ENCODE data around the gene ZC2HC1C.
A peak's percentile ranks its signal among the peaks of the same experiment; 100 is the strongest.

The ZC2HC1C gene

DNA sequence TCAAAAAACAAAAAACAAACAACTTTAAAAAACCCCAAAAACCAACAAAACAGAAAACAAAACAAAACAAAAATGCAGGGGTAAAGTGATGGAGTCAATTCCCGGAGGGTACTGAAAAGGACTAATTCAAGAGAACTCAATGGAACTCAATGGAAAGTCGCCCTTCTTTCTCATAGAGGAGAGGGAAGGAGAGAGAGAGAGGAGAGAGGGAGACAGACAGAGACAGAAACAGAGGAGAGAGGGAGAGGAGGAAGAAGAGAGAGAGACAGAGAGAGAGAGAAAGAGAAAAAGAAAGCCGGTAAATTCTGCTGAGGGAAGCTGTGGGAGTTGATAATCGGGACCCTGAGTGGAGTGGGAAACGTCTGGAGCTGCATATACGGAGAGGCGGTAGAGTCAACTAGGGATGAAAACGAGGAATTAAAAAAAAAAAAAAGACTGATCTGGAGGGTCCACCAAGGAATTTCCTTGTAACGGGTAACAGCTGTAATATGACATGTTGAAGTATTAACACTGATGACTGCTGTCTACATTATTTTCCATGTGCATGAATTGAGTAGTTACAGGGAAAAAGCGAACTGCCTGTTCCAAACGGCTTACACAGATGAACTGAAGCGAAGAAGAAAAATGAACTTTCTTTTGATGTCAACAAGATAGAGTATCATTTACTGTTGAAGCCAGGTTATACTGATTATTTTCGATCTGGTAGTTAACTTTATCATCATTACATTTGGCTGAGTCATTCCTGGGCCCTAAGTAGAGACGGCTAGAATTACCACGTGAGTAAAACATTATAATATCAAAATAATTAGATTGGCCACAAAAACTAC is 934 bp upstream of the ZC2HC1C start:
- Histone ChIP-seq H3K27ac (ENCODE audit: low read depth, low read length, severe bottlenecking) (peak overlapping the region; percentile 71), H3K36me3 (ENCODE audit: control insufficient read depth, insufficient read depth, low read length) (no peaks in the 10 kb centered on the region), H3K9me3 (ENCODE audit: control insufficient read depth, low read length) (no peaks in the 10 kb centered on the region), H3K4me3 (ENCODE audit: extremely low read depth, insufficient read depth, low read length, poor library complexity, severe bottlenecking) (peak overlapping the region; percentile 55), H3K4me1 (ENCODE audit: control insufficient read depth, insufficient read depth, low read length, poor library complexity, severe bottlenecking) (no peaks in the 10 kb centered on the region)
- 9 to 14% methylated on average over 10 to 12 of the region's 15 CpGs for WGBS, 2 experiments (ENCODE audit: insufficient coverage in 2 of 2)

DNA sequence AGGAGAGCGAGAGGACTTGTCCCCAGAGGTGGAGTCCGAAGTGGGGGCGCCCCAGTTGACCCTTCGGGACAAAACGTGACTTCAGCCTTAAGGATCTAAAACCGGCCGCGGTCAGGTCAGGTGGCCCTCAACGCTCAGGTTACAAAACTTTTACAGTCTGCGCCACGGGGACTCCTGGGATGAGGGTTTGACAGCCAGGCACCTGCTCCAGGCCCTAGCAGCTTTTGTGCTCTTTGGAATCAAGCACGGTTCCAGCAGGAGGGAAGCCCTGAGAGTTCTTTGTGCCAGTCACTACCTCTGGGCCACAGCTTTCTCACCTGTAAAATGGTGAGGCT is 337 bp downstream of the ZC2HC1C start:
- 62 to 64% methylated on average over 12 of the region's 12 CpGs for WGBS, 2 experiments (ENCODE audit: insufficient coverage in 2 of 2)

DNA sequence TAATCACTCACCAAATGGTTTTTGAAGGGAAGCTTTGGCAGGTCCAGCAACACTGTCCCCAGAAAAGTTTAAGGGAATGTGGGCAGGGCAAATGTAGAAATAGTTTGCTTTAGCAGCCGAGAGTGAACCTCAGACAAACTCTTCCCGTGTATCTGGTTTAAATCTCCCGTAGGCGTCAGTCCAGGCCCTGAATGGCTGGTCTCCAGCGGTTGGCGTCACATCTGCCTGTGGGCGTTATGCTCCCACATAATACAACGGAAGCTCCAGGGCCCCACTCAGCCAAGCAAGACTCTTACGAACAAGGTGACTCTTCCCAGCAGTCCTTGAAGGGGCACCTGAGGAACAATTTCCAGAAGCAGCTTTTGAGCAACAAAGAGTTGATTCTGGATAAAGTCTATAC is 942 bp downstream of the ZC2HC1C start:
- Histone ChIP-seq H3K4me1 (ENCODE audit: control insufficient read depth, insufficient read depth, low read length, poor library complexity, severe bottlenecking) (no peaks in the 10 kb centered on the region), H3K4me3 (ENCODE audit: extremely low read depth, insufficient read depth, low read length, poor library complexity, severe bottlenecking) (no peak overlapping the region), H3K36me3 (ENCODE audit: control insufficient read depth, insufficient read depth, low read length) (no peaks in the 10 kb centered on the region), H3K9me3 (ENCODE audit: control insufficient read depth, low read length) (no peaks in the 10 kb centered on the region), H3K27ac (ENCODE audit: low read depth, low read length, severe bottlenecking) (no peak overlapping the region)
- WGBS, 2 experiments (ENCODE audit: insufficient coverage in 2 of 2) = 95 to 96% methylated on average over 9 of the region's 9 CpGs

More for the DNA sequence above, 337 bp downstream of the ZC2HC1C start:
- Histone ChIP-seq H3K4me3 (ENCODE audit: extremely low read depth, insufficient read depth, low read length, poor library complexity, severe bottlenecking) (peak overlapping the region; percentile 55), H3K9me3 (ENCODE audit: control insufficient read depth, low read length) (no peaks in the 10 kb centered on the region), H3K27ac (ENCODE audit: low read depth, low read length, severe bottlenecking) (peak overlapping the region; percentile 45), H3K4me1 (ENCODE audit: control insufficient read depth, insufficient read depth, low read length, poor library complexity, severe bottlenecking) (no peaks in the 10 kb centered on the region), H3K36me3 (ENCODE audit: control insufficient read depth, insufficient read depth, low read length) (no peaks in the 10 kb centered on the region)

DNA sequence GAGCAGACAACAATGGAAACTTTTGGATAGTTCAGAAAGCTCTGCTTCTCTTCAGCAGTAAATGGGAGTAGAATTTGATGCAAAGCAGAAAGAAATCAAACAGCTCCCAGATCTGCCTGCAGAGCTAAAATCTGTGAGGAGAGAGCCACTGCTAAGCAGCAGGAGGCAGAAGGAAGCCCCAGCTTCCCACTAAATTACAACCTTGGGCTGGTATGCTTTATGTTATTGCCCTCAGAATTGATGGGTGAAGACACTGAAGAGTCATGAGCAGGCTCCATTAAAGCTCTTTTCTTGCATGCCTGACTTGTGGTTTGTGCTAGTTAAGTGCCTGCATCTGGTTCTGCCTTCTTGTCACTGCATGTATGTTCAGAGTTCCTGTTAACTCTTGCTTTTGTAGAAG is 8.4 kb downstream of the ZC2HC1C start:
- Histone ChIP-seq H3K36me3 (ENCODE audit: control insufficient read depth, insufficient read depth, low read length) (peaks cover 17% of the 10 kb centered on the region), H3K9me3 (ENCODE audit: control insufficient read depth, low read length) (no peaks in the 10 kb centered on the region), H3K27ac (ENCODE audit: low read depth, low read length, severe bottlenecking) (peak overlapping the region; percentile 7), H3K4me3 (ENCODE audit: extremely low read depth, insufficient read depth, low read length, poor library complexity, severe bottlenecking) (no peak overlapping the region), H3K4me1 (ENCODE audit: control insufficient read depth, insufficient read depth, low read length, poor library complexity, severe bottlenecking) (no peaks in the 10 kb centered on the region)

DNA sequence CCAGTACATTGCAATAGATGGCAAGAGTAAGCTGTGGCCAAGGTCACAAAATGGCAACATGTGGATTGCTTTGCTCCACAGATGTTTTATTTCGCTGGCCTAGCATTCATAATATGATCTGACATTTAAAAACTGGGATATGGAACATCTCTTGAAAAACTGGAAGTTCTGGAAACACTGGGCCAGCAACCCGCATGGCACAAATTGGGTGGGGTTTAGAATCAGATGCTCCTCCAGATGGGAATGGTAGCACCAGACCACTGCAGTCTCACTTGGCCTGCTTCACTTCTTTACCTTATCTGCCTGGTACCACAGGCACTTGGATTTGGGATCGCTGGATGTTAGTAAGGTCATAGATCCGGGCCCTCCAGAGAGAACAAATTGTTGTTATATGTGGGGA is 10.1 kb downstream of the ZC2HC1C start:
- WGBS, 2 experiments (ENCODE audit: insufficient coverage in 2 of 2) = 94 to 98% methylated on average over 2 to 4 of the region's 4 CpGs
- H3K9me3 ChIP-seq (ENCODE audit: control insufficient read depth, low read length) = no peaks in the 10 kb centered on the region
- H3K36me3 ChIP-seq (ENCODE audit: control insufficient read depth, insufficient read depth, low read length) = peaks cover 29% of the 10 kb centered on the region
- H3K27ac ChIP-seq (ENCODE audit: low read depth, low read length, severe bottlenecking) = no peak overlapping the region
- H3K4me1 ChIP-seq (ENCODE audit: control insufficient read depth, insufficient read depth, low read length, poor library complexity, severe bottlenecking) = no peaks in the 10 kb centered on the region
- H3K4me3 ChIP-seq (ENCODE audit: extremely low read depth, insufficient read depth, low read length, poor library complexity, severe bottlenecking) = no peak overlapping the region

DNA sequence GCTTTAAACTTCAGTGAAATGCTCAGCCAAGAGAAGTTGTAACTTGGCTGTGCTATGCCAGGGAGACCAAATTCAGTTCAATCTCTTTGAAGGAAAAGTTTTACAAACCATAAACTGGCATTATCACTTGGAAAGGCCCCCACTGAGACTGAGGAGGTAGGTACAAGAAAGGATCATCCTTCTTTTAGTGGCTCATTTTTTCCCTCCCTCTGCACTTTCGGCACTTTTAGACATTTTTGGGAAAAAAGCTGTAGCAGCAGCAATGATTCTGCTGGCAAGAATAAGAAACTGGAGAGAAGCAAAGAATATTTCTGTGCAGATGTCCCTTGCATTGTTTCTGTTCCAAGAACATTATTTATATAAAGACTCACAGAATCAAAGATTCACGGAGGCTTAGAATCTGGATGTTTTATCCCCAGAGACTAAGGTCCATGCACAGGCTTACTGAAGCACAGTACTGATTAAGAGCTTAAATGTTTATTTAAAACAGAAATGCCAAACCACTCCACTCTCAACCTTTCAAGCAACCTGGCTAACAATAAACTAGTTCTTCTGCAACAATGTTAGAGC is 12.3 kb downstream of the ZC2HC1C start:
- Histone ChIP-seq H3K4me3 (ENCODE audit: extremely low read depth, insufficient read depth, low read length, poor library complexity, severe bottlenecking) (no peak overlapping the region), H3K9me3 (ENCODE audit: control insufficient read depth, low read length) (no peaks in the 10 kb centered on the region), H3K36me3 (ENCODE audit: control insufficient read depth, insufficient read depth, low read length) (peaks cover 51% of the 10 kb centered on the region), H3K4me1 (ENCODE audit: control insufficient read depth, insufficient read depth, low read length, poor library complexity, severe bottlenecking) (no peaks in the 10 kb centered on the region), H3K27ac (ENCODE audit: low read depth, low read length, severe bottlenecking) (no peak overlapping the region)
- WGBS, 2 experiments (ENCODE audit: insufficient coverage in 2 of 2) = 90% methylated on average over 2 of the region's 2 CpGs; no CpG with 5 or more reads in 1 of the 2 experiments

DNA sequence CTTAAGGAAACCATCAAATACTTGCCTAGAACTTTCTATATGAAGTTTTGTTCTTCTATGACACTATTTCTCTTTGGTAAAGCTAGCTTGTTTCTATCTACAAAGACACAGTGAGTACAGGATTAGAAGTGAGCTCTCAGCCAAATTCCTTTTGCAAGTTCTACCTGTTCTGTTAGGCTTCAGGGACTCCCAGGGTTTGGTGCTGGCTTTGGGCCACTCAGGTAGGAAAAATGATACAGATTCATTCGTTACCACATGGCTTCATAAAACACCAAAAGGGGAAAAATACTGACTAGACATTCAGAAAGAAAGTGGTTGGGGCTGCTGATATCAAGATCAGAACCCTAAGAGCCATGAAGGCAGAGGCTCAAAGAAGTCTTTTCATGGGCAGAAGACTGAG is 13.8 kb downstream of the ZC2HC1C start:
- Histone ChIP-seq H3K36me3 (ENCODE audit: control insufficient read depth, insufficient read depth, low read length) (peaks cover 66% of the 10 kb centered on the region), H3K4me1 (ENCODE audit: control insufficient read depth, insufficient read depth, low read length, poor library complexity, severe bottlenecking) (no peaks in the 10 kb centered on the region), H3K9me3 (ENCODE audit: control insufficient read depth, low read length) (no peaks in the 10 kb centered on the region), H3K27ac (ENCODE audit: low read depth, low read length, severe bottlenecking) (no peak overlapping the region), H3K4me3 (ENCODE audit: extremely low read depth, insufficient read depth, low read length, poor library complexity, severe bottlenecking) (no peak overlapping the region)
- WGBS, 2 experiments (ENCODE audit: insufficient coverage in 2 of 2) = no CpG with 5 or more reads among the region's 1 CpG

DNA sequence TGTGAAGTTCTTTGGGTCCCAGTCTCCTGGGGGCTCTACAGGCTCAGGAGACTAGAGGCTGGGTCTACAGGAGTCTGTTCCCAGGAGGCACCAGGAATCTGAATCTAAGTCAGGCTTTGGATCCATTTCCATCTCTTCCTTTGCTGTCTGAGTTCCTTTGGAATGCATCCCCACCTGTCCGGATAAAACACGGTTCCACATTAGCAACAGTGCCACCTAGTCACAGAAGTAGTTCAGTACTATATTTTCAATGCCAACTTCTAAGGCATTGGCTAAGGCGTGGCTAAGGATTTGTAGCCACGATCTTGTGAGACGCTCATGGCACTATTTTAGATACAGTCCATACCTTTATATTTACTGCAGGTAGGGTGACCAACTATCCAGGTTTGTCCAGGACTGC is 15.1 kb downstream of the ZC2HC1C start:
- Histone ChIP-seq H3K36me3 (ENCODE audit: control insufficient read depth, insufficient read depth, low read length) (peaks cover 72% of the 10 kb centered on the region), H3K9me3 (ENCODE audit: control insufficient read depth, low read length) (no peaks in the 10 kb centered on the region), H3K27ac (ENCODE audit: low read depth, low read length, severe bottlenecking) (no peak overlapping the region), H3K4me1 (ENCODE audit: control insufficient read depth, insufficient read depth, low read length, poor library complexity, severe bottlenecking) (no peaks in the 10 kb centered on the region), H3K4me3 (ENCODE audit: extremely low read depth, insufficient read depth, low read length, poor library complexity, severe bottlenecking) (no peak overlapping the region)
- WGBS, 2 experiments (ENCODE audit: insufficient coverage in 2 of 2) = 95 to 98% methylated on average over 3 to 5 of the region's 5 CpGs

DNA sequence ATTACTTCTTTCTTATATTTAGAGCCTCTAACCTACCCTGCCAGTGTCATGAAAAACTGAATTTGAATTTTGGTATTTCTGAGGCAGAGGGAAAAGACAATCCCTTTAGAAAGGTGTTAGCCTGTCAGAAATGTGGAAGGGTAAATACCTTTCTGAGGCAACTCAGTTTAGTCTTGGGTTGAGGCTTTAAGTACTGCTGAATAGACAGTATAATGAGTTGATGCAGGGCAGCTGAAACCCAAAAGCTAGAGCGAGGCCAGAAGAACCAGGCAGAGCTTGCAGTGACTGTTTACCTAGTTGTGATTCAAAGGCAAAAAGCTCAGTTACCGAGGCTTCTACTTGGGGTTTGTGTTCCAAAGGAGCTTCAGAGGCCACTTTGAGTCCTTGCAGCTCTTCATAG is 18.7 kb downstream of the ZC2HC1C start:
- WGBS, 2 experiments (ENCODE audit: insufficient coverage in 2 of 2) = 92 to 94% methylated on average over 2 of the region's 2 CpGs
- Histone ChIP-seq H3K4me3 (ENCODE audit: extremely low read depth, insufficient read depth, low read length, poor library complexity, severe bottlenecking) (no peak overlapping the region), H3K27ac (ENCODE audit: low read depth, low read length, severe bottlenecking) (no peak overlapping the region), H3K36me3 (ENCODE audit: control insufficient read depth, insufficient read depth, low read length) (peaks cover 74% of the 10 kb centered on the region), H3K9me3 (ENCODE audit: control insufficient read depth, low read length) (no peaks in the 10 kb centered on the region), H3K4me1 (ENCODE audit: control insufficient read depth, insufficient read depth, low read length, poor library complexity, severe bottlenecking) (no peaks in the 10 kb centered on the region)

DNA sequence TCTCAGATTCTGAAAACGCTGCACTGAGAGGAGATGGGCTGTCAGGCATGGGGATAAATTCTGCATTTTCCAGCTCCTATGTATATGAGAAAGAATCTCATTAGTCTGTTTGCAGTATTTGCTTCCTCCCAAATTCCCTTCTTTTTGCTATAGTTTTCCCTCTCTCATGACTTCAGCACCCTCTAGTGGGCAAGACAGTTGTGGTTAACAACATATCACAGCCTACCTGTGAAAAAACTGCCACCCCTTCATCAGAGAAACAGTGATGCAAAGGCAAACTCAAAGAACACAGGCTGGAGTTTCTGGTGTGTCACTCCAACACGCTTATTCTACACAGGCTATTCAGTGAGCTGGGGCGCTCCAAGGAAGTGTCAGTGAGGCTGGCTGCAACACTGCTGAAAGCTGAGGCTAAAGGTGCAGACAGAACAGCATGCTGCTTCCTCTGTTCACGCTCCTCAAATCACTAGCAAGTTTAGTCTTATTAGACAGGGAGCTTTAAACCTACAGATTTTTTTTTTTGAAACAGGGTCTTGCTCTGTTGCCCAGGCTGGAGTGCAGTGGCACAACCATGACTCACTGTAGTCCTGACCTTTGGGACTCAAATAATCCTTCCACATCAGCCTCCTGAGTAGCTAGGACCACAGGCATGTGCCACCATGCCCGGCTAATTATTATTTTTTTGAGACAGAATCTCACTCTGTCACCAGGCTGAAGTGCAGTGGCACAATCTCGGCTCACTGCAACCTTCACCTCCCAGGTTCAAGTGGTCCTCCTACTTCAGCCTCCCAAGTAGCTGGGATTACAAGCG is 19.3 kb downstream of the ZC2HC1C start:
- WGBS, 2 experiments (ENCODE audit: insufficient coverage in 2 of 2) = 61 to 81% methylated on average over 4 to 6 of the region's 7 CpGs
- Histone ChIP-seq H3K27ac (ENCODE audit: low read depth, low read length, severe bottlenecking) (no peak overlapping the region), H3K9me3 (ENCODE audit: control insufficient read depth, low read length) (no peaks in the 10 kb centered on the region), H3K4me3 (ENCODE audit: extremely low read depth, insufficient read depth, low read length, poor library complexity, severe bottlenecking) (no peak overlapping the region), H3K4me1 (ENCODE audit: control insufficient read depth, insufficient read depth, low read length, poor library complexity, severe bottlenecking) (no peaks in the 10 kb centered on the region), H3K36me3 (ENCODE audit: control insufficient read depth, insufficient read depth, low read length) (peaks cover 78% of the 10 kb centered on the region)

DNA sequence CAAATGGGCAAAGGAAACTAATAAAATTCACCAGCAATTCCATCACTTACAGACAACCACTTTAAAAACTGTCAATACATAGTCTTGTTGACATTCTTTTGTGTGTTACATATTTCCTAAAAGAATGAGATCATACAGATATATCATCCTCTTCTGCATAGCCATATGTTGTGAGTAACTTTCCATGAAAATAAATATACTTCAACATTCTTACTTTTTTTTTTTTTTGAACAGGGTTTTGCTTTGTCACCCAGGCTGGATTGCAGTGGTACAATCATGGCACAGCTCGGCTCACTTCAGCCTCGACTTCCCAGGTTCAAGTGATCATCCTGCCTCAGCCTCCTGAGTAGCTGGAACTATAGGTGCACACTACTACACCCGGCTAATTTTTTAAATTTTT is 20.9 kb downstream of the ZC2HC1C start:
- Histone ChIP-seq H3K4me3 (ENCODE audit: extremely low read depth, insufficient read depth, low read length, poor library complexity, severe bottlenecking) (no peak overlapping the region), H3K9me3 (ENCODE audit: control insufficient read depth, low read length) (no peaks in the 10 kb centered on the region), H3K4me1 (ENCODE audit: control insufficient read depth, insufficient read depth, low read length, poor library complexity, severe bottlenecking) (no peaks in the 10 kb centered on the region), H3K27ac (ENCODE audit: low read depth, low read length, severe bottlenecking) (no peak overlapping the region), H3K36me3 (ENCODE audit: control insufficient read depth, insufficient read depth, low read length) (peaks cover 78% of the 10 kb centered on the region)
- 96 to 97% methylated on average over 3 of the region's 3 CpGs for WGBS, 2 experiments (ENCODE audit: insufficient coverage in 2 of 2)
